NCI-H524 treated with DMSO at 0.1 percent for 48 hours (cell line): Measurements from ENCODE around the gene SMIM32.

ENCODE experiments used
- DNase-seq: peaks from one replicate; lab custom pipeline; 2025; lab: John Stamatoyannopoulos, UW

SMIM32 gene

GRCh38 chr5:136186796-136187195 lies 6.2 kb downstream of the SMIM32 start:
- DNase-seq = no peak

- no peak for DNase-seq
Observed at GRCh38 chr5:136185974-136186665, 6.8 kb downstream of the SMIM32 start.

DNA sequence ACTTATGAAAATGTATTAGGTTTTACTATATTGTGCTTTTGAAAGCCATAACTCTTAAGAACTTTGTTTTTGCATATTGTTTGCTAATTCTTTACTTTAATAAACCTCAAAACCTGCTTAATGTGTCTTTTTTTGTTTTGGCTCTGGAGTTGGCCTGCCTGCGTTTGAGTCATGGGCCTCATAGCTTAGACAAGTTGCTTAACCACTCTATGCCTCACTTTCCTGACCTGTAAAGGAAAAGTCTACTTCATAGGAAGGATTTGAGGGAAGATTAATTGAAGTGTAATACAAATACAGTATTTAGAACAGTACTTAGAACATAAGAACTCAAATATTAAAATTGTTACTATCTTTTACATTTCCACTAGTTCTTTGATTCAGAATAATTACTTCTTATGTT lies 10.3 kb downstream of the SMIM32 start:
- DNase-seq = no peak

GRCh38 chr5:136174021-136174659 lies 18.8 kb downstream of the SMIM32 start:
- DNase-seq = peak; percentile 30

- no peak for DNase-seq
Observed at GRCh38 chr5:136169218-136169617, 23.7 kb downstream of the SMIM32 start.

GRCh38 chr5:136166909-136167308 lies 26.1 kb downstream of the SMIM32 start:
- no peak for DNase-seq

DNA sequence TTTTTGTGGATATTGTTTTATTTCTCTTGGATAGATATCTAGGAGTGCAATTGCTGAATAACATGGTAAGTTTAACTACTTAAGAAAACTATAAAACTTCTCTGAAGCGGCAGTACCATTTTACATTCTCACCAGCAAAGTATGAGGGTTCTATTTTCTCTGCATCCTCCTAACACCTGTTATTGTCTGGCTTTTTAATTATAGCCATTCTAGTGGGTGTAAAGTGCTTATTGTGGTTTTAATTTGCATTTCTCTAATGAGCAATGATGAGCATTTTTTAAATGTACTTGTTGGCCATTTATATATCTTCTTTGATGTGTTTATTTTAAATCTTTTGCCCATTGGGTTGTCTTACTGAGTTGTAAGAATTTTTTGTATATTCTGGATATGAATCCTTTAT lies 28.7 kb downstream of the SMIM32 start:
- DNase-seq = no peak

- DNase-seq = no peak
Observed at GRCh38 chr5:136162008-136162407, 31.0 kb downstream of the SMIM32 start.

GRCh38 chr5:136159457-136159856 lies 33.5 kb downstream of the SMIM32 start:
- DNase-seq = no peak

DNA sequence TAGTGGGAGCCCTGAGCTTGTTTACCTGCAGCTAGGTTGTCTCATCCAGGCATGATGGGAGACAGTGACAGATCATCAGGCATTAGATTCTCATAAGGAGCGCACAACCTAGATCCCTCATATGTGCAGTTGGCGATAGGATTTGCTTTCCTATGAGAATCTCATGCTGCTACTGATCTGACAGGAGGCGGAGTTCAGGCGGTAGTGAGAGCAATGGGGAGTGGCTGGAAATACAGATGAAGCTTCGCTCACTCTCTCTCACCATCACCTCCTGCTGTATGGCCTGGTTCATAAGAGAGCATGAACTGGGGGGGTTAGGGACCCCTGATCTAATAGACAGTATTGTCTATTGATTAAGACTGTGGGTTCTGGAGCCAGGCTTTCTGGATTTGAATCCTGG lies 35.4 kb downstream of the SMIM32 start:
- no peak for DNase-seq

DNA sequence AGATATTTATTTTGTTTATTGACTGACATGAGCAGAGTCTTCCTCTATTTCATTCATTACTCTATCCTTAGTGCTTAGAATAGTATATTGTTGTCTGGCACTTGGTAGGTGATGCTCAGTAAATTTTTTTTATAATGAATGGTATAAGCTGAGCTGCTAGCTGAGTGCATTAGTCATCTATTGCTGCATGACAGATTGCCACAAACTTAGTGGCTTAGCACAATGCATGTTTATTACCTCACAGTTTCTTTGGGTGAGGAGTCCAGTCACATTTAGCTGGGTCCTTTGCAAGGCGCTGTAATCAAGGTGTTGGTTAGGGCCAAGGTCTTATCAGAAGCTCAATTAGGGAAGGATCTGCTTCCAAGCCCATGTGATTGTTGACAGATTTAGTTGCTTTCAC lies 37.2 kb downstream of the SMIM32 start:
- no peak for DNase-seq

DNA sequence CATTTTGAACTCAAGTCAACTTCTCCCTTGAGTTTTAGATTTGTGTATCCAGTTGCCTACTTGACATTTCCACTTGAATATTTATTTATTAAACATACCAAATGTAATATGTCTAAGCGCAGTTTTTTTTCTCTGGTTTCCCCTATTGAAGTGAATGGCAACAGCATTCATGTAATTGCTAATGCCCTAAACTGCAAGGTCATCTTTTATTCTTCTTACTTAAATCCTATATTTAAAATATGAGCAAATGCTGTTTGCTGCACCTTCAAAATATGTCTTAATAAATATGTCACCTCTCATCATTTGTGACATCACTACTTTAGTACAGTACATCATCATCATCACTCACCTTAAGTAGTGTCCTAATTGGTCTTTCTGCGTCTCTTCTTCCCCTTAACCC lies 37.9 kb downstream of the SMIM32 start:
- DNase-seq = no peak

GRCh38 chr5:136153581-136154236 lies 39.3 kb downstream of the SMIM32 start:
- no peak for DNase-seq

- DNase-seq = no peak
Observed at GRCh38 chr5:136149891-136150290, 43.1 kb downstream of the SMIM32 start.

DNA sequence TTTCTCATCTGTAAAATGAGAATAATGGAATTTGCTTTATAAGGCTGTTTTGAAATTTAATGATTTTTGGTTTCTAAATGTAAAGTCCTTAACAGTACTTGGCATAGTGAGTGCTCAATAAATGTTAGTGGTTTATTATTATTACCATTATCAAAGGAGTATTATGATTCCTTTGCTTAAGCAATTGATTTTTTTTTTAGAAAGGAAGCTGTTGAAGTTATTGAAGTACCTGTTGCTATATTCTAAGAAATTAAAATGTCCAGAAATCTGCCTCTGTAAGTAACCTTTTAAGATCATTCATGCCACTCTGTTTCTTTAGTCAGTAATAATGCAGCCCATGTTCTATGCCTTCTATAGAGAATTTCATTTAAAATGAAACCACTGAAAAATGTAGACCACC lies 45.3 kb downstream of the SMIM32 start:
- no peak for DNase-seq

GRCh38 chr5:136146201-136146600 lies 46.8 kb downstream of the SMIM32 start:
- DNase-seq = no peak

- DNase-seq = no peak
Observed at GRCh38 chr5:136145030-136145429, 47.9 kb downstream of the SMIM32 start.

- DNase-seq = no peak
Observed at GRCh38 chr5:136143763-136144162, 49.2 kb downstream of the SMIM32 start.

- DNase-seq = no peak
Observed at GRCh38 chr5:136143312-136143711, 49.6 kb downstream of the SMIM32 start.

DNA sequence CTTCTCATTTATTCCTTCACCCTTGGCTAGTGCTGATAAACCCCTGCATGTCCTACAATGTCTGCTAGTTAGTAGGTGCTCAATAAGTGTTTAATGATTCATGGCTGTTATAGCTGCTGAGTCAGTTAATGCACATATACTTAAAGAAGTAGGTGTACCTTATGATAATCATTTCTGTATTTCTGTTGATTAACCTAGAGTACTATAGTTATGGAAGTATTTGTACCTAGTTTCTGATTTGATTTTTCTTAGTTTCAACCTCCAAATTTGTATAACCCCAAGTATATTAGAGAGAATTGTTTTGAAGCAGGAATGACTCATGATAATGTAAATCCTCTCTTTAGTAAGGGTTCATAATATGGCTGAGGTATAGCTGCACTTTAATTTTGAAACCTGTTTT lies 51.4 kb downstream of the SMIM32 start:
- no peak for DNase-seq
